Stimulated activated CD8-positive, alpha-beta memory T cell treated with anti-CD3 and anti-CD28 coated beads, Interleukin-15, amount 100 ng/mL, for 24 hours (primary cell): ENCODE data around the gene MCCC1.
"Not testable (repeated sequence)": the region's sequence is repeated elsewhere in the genome, so short reads cannot be mapped to it uniquely, and the experiment has no call there.

Source experiments
- DNase-seq: peaks from one replicate; pipeline ENCODE4 v3.0.0-alpha.2; 2020; ENCODE audit warnings: low read depth

The MCCC1 gene

DNA sequence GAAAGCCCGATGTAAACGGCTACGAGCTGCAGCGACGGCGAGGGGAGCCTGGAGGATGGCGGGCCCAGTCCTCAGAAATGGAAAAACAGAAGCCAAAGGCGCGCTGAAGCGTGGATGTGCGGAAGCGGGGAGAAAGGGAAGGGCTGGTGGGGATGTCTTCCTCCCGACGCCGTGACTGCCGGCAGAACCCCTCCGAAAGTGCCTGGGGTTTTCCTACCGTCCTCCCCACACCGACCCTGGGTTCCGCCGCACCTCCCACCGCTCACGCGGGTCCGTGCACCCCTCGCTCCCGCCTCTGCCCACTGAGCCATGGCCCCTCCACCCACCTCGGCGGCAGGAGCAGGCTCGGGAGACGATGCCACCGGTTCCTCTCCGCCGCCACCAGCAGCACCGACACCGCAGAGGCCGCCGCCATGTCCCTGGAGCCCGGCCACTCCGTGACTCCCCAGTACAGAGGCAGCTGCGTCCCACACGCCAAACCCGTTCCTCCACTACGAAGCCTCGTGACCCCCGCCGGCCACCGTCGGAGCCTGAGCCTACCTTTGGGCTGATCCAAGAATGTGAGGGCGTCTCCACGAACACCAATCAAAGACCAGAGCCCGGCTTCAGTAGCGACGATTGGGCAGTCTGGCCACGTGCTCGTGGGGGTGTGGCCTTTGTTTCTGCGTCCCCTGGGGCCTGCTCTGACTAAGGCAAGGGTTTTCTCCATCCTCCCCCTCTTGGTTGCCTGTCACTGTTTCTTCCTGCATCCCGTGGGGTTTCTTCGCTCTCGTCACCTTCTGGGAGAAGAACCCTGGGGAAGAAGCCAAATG, at the start of gene MCCC1:
TSS of gene MCCC1 (minus strand) at position 471 of the 812 bp plus-strand sequence. CDS start at position 415, 56 bp downstream.
- DNase-seq: peak; percentile 85

DNA sequence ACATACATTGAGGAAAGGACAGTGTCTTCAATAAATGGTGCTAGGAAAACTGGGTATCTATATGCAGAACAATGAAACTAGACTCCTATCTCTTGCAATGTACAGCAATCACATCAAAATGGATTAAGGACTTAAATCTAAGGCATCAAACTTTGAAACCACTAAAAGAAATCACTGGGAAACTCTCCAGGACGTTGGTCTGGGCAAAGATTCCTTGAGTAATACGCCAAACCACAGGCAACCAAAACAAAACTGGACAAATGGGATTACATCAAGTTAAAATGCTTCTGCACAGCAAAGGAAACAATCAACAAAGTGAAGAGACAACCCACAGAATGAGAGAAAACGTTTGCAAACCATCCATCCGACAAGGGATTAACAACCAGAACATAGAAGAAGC, 48.8 kb upstream of the MCCC1 start:
- DNase-seq: no peak

DNA sequence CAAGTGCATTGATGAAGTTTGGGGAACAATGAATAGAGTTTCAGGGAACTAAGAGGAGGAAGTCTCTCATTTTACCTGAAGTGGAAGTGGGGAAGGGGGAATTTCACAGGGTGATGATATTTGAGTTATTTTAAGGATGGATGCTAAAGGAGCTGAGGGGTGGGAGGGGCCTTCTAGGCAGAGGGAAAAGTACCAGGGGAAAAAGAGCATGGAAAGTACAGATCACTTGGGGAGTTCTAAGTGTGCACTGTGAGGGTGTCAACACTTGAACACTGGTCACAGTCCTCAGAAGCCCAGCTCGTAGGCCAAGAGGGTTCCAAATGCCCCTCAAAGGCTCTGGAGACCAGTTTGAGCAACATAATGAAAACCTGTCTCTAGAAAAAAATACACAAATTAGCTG, 45.1 kb upstream of the MCCC1 start:
- no peak for DNase-seq

DNA sequence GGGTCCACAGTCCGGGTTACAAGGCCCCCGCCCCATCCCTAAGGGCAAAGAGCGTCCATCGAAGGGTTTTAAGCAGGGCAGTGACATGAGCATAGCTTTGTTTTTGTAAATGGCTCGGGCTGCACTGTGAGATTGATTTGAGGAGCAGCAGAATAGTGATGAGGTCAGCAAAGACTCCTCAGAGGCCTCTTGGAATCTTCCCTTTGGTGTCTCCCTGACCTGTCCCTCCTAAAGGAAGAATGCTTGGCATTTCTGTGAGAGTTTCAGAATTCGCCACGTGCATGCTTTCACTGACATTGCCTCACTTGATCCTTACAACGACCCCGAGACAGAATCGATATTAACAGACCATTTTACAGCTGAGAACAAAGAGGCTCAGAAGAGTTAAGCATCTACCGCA, 42.9 kb upstream of the MCCC1 start:
- no peak for DNase-seq

DNA sequence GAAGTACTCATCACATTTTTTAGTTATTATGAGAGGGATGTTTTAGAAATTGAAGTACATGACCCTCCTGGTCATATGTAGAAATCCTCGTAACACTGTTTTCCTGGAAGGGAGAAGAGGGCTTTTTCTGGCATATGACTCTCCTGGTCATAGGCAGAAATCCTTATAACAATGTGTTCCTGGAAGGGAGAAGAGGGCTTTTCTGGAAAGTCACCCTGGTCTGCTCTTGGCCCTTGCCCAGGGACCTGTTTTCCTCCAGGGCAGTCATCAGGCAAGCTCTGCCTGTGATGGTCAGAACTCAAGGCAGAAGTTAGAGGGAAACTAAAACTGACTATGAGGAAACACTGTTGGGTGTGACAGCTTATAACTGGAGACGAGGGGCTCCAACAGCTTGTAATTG, 35.5 kb upstream of the MCCC1 start:
- no peak for DNase-seq

DNA sequence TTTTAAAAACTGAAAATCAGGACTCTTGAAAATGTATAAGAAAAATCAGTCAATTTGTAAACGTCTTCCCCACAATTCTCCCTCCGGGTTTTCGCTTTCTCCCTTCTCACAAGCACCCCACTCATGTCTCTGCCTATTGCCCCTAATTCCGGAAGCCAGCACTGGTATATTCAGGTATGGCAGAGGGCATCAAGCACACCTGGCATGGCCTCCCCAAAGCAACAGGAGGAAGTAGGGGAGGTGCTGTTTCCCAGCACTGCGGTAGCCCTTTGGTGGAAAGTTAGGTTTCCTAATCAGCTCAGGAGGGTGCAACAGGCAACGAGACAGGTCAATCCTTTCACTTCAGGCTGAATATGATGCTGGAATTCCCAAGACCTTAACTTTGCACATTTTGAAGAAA, 33.1 kb upstream of the MCCC1 start:
- DNase-seq: no peak

DNA sequence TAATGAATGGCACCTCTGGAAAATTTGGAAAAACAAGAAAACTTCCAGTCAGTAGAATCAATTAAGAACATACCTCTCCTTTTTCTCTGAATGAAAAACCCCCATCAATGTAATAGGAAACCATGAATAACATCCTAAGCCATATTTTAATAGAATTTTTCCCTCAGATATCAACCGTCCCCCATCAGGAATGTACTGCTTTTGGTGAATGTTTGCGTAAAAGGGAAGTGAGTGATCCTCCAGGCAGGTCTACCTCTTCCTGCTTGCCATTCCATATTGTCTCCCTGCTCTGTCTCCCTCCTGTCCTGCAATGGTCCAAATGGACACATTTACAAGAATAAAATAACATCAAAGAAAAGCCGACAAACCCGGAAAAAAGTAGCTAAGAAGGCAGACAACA, 32.4 kb upstream of the MCCC1 start:
- DNase-seq: no peak

DNA sequence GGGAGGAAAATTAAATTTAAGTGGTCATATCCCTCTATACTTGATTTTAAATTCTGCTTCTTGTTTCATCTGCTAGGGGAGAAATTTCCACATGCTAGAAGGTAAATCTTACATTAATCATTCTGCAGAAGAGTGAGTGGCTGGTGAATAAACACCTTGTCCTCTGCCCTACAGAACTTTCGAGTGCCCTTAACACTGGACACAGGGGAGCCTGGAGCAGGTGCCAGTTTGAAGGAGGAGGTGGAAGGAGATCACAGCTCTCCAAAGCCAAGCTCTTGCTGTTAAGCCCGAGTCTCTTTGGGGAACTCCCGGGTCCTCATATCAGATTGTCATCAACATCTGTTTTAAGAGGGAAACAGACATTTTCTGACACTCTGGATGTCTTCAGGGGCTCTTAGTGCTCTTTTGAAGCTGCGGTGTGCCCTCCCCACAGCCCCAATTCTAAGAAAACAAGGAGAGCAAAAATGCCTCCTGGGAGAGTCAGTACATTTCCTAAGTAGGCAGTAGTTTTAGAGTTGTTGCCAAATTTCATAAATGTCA, 32.0 kb upstream of the MCCC1 start:
- no peak for DNase-seq

DNA sequence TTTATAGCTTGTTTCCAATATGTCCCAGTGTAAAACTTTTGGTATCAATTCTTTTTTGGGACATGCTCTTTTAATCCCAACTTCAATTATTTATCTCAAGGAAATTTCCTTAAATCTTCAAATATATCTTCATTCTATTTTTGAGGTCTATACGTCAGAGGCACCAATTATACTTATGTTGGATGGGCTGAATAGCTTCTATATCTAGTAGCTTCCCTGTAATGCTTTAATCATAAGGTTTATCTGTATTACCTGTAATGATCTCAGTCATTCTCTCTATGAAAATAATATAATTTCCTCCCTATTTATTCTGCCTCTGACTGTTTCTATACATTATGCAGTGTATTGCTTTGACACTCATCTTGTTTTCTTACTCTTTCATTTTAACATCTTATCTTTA, 29.9 kb upstream of the MCCC1 start:
- DNase-seq: no peak

DNA sequence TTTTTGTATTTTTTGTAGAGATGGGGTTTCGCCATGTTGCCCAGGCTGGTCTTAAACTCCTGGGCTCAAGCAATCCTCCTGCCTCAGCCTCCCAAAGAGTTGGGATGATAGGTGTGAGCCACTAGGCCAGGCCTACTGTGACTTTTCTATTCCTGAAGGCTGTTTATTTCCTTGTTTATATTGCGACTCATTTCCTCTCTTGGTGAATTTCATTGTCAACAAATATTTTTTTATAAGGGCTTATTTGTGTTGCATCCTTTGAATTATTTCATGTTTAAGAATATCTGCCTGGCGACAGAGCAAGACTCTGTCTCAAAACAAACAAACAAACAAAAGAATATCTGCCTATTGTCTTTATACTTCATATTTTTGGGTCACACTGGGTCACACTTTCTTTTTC, 29.4 kb upstream of the MCCC1 start:
- no peak for DNase-seq

DNA sequence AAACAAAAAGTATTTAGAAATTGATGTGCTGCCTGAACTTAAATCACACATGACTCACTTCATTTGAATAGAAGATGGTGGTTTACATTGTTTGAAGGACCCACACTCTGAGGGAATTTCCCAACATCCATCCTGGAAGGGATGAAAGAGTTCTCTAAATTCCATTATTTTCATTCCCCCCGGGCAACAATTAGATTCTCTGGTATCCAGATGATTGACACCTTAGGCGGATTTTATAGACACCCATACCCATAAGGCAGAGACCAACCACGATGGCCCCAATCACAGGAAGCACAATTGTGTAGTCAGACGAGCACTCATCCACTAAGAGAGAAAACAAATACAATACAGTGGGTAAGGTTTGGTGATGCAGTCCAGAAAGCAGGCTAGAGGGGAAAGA, 24.6 kb upstream of the MCCC1 start:
- DNase-seq: no peak

DNA sequence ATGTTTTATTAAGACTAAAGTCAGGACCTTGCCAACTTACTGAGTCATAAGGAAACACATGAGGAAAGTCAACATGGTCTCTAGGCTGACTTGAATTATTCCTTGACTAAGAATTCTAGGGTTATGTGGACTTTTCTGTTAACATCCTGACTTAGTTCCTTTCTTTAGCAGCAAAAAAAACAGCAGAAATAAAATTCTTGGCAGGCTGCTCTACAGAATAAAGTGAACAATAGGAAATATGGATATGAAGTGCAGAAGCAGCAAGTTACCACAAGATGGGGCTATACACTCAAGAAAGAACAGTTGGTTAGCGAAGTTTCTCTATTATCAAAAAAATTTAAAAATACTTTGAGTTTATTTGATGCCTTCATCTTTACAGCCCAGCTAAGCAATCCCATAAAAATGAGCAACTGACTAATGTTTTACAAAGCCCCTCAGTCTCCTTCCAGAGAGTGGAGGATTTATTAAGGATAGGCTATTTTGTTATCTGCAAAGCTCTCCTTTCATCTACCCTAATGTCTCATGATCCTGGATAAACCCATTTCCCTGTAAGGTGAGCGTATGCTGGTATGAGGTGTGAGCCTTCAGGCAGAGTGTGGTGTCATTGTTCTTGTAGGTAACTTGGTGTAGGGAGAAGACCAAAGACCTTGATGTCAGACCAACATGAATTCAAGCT, 23.1 kb upstream of the MCCC1 start:
- no peak for DNase-seq

DNA sequence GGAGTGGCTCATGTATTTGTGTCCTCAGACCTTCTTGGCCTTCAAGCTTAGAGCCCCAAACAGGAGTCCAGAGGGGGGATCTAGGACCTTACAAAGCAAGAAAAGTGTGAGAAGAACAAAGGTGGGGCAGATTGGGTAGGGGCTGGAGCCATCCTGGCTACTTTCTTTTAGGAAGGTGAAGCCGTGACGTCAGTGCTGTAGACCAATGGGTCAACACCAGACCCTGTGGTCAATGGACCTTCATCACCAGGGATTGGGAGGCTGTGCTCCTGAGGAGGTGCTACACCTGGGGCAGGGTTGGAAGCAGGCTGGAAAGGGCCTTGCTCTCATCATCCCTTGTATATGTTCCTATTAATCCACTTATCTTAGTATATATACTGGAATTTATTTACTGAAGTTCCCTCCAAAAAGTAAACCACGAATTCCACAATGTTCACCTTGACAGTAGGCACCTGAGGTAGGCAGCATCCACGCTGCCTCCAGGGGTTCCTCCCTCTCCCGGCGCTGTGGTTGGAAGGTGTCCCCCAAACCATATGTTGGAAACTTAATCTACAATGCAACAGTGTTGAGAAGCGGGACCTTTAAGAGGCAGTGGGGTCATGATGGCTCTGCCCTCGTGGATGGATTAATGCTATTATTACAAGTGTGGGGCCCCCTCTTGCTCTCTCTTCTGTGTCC, 21.4 kb upstream of the MCCC1 start:
- DNase-seq: no peak

DNA sequence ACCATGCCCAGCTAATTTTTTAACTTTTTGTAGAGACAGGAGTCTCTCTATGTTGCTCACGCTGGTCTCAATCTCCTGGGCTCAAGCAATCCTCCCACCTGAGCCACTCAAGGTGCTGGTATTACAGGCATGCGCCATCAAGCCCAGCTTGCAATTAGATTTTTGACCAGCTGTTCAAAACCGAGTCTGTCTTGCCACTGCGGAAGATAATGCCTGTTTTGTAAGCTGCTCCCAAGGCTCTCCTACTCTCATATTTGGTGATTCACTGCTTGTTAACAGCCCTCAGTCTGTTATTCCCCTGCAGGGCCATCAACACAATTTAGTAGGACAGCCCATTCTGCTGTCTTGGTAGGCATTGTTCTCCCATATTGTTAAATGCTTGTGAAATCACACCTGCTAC, 17.8 kb upstream of the MCCC1 start:
- no peak for DNase-seq

DNA sequence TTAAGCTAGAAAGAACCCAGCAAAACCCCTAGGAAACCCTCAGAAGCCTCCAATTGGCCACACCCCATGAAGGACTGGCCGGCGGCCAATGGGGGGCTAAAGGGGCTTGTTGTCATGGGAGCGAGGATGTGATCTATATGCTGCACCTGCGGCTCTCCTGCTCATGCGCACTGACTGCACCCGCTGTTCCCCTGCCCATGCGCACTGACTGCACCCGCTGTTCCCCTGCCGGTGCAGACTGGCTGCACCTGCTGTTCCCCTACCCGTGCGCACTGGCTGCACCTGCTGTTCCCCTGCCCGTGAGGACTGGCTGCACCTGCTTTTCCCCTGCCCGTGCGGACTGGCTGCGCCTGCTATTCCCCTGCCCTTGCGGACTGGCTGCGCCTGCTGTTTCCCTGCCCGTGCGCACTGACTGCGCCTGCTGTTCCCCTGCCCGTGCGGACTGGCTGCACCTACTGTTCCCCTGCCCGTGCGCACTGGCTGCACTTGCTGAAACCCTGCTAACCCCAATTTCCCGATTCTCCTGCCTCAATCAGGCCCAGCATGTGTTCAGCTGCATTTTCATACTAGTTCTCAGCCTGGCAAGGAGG, 16.8 kb upstream of the MCCC1 start:
- peak; percentile 6 for DNase-seq

DNA sequence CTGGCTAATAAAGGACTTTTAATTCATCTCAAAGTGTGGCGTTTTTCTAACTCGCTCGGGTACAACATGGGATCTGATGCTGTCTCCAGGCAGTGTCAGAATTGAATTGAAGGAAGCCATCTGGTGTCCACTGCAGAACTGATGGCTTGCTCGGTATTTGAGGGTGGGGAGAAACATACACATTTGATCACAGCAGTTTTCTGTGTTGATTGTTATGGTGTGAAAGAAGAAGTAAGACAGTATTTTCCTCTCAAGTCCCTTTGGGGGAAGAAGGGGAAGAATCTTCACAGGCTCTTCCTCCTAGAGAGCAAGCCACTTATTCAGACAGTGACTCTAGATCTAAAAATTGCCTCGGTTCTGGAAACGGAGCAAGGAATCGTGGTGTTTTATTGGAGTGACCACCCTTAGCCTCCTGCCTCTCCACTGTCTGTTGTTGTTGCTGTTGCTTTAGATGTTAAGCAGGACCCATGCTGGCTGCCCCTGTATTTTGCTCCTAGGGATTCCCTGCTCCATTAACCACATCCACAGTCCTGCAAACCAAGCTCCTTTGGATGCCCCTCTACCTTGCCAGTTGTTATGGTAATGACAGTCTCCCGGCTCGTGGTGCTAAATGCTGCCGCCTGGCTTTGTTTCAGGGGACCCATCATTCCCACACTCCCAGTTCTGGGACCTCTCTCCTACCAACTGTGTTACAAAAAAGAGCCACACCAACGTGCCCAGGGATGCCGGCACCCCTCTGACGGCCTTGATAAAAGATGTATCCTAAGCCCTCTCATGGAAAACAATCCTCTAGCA, 15.3 kb upstream of the MCCC1 start:
- no peak for DNase-seq

DNA sequence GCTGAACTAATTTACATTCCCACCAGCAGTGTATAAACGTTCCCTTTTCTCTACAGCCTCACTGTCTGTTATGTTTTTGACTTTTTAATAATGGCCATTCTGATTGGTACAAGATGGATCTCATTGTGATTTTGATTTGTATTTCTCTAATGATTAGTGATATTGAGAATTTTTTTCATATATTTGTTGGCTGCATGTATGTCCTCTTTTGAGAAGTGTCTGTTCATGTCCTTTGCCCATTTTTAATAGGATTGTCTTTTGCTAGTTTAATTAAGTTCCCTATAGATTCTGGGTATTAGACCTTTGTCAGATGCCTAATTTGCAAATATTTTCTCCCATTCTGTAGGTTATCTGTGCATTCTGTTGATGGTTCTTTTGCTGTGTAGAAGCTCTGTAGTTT, 10.6 kb upstream of the MCCC1 start:
- DNase-seq: not testable (repeated sequence)

DNA sequence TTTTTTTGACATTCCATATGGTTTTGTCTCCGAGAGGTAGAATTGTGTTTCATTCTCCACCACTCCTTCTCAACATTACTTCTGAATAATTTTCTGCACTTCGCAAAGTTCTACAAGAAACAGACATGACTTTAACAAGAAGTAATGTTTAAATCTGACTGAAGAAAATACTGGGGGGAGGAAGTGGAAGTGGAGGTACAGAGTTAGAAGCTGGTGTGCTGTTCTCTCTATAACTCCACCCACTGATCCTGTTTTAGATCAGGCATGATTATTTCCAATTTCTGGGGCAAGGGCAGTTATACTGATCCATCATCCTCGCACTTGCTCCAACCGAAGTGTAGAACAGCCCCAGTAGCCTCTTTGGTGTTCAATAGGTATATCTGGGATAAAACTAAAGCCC, 9.2 kb upstream of the MCCC1 start:
- DNase-seq: no peak

DNA sequence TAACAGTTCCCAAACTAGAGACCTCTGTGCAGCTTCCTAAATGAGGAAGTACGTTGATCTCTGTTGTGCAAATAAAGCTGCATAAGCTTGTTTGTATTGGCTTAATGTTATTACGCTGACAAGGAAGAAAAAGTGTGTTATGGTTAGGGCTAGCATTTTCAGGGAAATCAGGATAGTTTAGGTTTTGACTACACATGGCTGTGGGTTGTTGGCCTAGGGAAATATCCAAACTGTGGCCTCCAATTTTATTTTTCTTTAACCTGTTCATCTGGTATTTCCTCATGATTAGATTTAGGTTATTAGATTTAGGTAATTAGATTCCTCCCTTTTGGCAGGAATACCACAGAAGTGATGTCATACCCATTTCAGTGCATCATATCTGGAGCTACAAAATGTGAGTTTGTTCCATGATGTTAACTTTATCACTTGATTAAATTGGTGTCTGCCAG, 8.7 kb upstream of the MCCC1 start:
- DNase-seq: no peak

DNA sequence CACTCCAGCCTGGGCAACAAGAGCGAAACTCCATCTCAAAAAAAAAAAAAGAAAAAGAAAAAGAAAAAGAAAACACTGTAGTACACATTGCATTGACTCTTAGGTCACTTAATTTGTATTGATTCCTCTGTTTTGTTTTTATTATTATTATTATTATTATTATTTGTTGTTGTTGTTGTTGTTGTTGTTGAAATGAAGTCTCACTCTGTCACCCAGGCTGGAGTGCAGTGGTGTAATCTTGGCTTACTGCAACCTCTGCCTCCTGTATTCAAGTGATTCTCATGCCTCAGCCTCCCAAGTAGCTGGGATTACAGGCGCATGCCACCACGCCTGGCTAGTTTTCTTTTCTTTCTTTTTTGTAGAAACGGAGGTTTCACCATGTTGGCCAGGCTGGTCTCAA, 8.1 kb upstream of the MCCC1 start:
- DNase-seq: not testable (repeated sequence)

DNA sequence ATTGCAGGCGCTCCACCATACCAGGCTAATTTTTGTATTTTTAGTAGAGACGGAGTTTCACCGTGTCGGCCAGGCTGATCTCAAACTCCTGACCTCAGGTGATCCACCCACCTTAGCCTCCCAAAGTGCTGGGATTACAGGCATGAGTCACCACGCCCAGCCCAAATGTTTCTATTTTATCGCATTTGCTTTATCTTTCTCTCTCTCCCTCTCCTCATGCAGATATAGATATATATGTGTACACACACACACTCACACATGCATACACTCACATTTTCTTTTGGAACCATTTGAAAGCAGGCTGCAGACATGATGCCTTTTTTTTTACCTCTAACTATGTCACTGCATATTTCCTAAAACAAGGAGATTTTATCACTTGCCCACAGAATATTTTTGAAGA, 7.3 kb upstream of the MCCC1 start:
- no peak for DNase-seq

DNA sequence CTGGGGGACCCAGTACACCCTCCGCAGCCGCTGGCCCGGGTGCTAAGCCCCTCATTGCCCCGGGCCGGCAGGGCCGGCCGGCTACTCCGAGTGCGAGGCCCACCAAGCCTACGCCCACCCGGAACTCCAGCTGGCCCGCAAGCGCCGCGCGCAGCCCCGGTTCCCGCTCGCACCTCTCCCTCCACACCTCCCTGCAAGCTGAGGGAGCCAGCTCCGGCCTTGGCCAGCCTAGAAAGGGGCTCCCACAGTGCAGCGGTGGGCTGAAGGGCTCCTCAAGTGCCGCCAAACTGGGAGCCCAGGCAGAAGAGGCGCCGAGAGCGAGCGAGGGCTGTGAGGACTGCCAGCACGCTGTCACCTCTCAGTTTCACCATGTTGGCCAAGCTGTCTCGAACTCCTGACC, 4.7 kb upstream of the MCCC1 start:
- not testable (repeated sequence) for DNase-seq
